Stimulated activated CD8-positive, alpha-beta memory T cell treated with anti-CD3 and anti-CD28 coated beads, Interleukin-15, amount 100 ng/mL, for 24 hours (primary cell): Measurements from ENCODE around the gene DPP6.
"Not testable (repeated sequence)": the region's sequence is repeated elsewhere in the genome, so short reads cannot be mapped to it uniquely, and the experiment has no call there.

Experiments
- DNase-seq: peaks from one replicate; pipeline ENCODE4 v3.0.0-alpha.2; 2020; ENCODE audit warnings: low read depth

DPP6 gene

GRCh38 chr7:154910977-154911376 lies 858.8 kb downstream of the DPP6 start:
- no peak for DNase-seq

GRCh38 chr7:154911411-154911810 lies 859.2 kb downstream of the DPP6 start:
- DNase-seq, result no peak

- DNase-seq, result no peak
Measured at GRCh38 chr7:154911862-154912455, 859.8 kb downstream of the DPP6 start.

GRCh38 chr7:154912871-154913637 lies 860.9 kb downstream of the DPP6 start:
- DNase-seq, result no peak

- peak; percentile 87 for DNase-seq
Measured at GRCh38 chr7:154913638-154914307, 861.6 kb downstream of the DPP6 start.

- DNase-seq, result no peak
Measured at GRCh38 chr7:154914308-154914995, 862.3 kb downstream of the DPP6 start.

GRCh38 chr7:154914996-154915380 lies 862.8 kb downstream of the DPP6 start:
- DNase-seq, result no peak

- no peak for DNase-seq
Measured at GRCh38 chr7:154915600-154915999, 863.4 kb downstream of the DPP6 start.

- no peak for DNase-seq
Measured at GRCh38 chr7:154916381-154916780, 864.2 kb downstream of the DPP6 start.

GRCh38 chr7:154916856-154917807 lies 864.9 kb downstream of the DPP6 start:
- no peak for DNase-seq

GRCh38 chr7:154917808-154918160 lies 865.6 kb downstream of the DPP6 start:
- no peak for DNase-seq

GRCh38 chr7:154918266-154918665 lies 866.1 kb downstream of the DPP6 start:
- DNase-seq, result no peak

- no peak for DNase-seq
Measured at GRCh38 chr7:154918741-154919140, 866.5 kb downstream of the DPP6 start.

- DNase-seq, result no peak
Measured at GRCh38 chr7:154919344-154920225, 867.4 kb downstream of the DPP6 start.

- DNase-seq, result not testable (repeated sequence)
Measured at GRCh38 chr7:154922472-154922871, 870.3 kb downstream of the DPP6 start.

GRCh38 chr7:154927624-154928125 lies 875.5 kb downstream of the DPP6 start:
- DNase-seq, result no peak

GRCh38 chr7:154928136-154929005 lies 876.2 kb downstream of the DPP6 start:
- DNase-seq, result peak; percentile 22

- DNase-seq, result no peak
Measured at GRCh38 chr7:154929006-154929726, 877.0 kb downstream of the DPP6 start.

- DNase-seq, result no peak
Measured at GRCh38 chr7:154931906-154932305, 879.7 kb downstream of the DPP6 start.
